Right lobe of liver (tissue), 4 donors: ENCODE measurements around the gene DEF6.

Source experiments
- POLR2A ChIP-seq: fragments of 450-650 bp; IDR thresholded peaks from one replicate; pipeline ENCODE4 v1.6.1; 2017; ENCODE audit warnings: antibody characterized with exemption, mild to moderate bottlenecking
- TF ChIP-seq, protein P1 (sequence below), 4 donors: fragments of 200-600 bp in 3 of 4; fragments of 450-650 bp in 1 of 4; IDR thresholded peaks; one replicate each; pipeline versions ENCODE4 v1.5.1 to v1.8.0; 2016 to 2022; ENCODE audit warnings: antibody characterized with exemption in 4 of 4, mild to moderate bottlenecking in 2 of 4
- donor health status: DM: no; HTN: no; CAD: no.
- donor health status: DM: no; HTN: no; CAD: no.
- donor health status: DM: no; HTN: yes; CAD: no.

- no peak for TF ChIP-seq POLR2A
- TF ChIP-seq, protein P1, sequence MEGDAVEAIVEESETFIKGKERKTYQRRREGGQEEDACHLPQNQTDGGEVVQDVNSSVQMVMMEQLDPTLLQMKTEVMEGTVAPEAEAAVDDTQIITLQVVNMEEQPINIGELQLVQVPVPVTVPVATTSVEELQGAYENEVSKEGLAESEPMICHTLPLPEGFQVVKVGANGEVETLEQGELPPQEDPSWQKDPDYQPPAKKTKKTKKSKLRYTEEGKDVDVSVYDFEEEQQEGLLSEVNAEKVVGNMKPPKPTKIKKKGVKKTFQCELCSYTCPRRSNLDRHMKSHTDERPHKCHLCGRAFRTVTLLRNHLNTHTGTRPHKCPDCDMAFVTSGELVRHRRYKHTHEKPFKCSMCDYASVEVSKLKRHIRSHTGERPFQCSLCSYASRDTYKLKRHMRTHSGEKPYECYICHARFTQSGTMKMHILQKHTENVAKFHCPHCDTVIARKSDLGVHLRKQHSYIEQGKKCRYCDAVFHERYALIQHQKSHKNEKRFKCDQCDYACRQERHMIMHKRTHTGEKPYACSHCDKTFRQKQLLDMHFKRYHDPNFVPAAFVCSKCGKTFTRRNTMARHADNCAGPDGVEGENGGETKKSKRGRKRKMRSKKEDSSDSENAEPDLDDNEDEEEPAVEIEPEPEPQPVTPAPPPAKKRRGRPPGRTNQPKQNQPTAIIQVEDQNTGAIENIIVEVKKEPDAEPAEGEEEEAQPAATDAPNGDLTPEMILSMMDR (IDR thresholded peaks at IDR 0.05) = peak; percentile 58 to 63 (median 60)
These were observed 29.9 kb downstream of the DEF6 start for GRCh38 chr6:35327349-35328027.
